ENCODE measurements around the gene COL23A1.

Gene COL23A1

GRCh38 chr5:178453224-178453623 is 137.0 kb downstream of the COL23A1 start:
- DNase-seq (ENCODE audit: extremely low read depth, low read depth), result no peak
- no peak overlapping the region for H3K4me3 ChIP-seq (replicated peaks; ENCODE audit: low read depth, low read length)
- TF ChIP-seq, protein P1, sequence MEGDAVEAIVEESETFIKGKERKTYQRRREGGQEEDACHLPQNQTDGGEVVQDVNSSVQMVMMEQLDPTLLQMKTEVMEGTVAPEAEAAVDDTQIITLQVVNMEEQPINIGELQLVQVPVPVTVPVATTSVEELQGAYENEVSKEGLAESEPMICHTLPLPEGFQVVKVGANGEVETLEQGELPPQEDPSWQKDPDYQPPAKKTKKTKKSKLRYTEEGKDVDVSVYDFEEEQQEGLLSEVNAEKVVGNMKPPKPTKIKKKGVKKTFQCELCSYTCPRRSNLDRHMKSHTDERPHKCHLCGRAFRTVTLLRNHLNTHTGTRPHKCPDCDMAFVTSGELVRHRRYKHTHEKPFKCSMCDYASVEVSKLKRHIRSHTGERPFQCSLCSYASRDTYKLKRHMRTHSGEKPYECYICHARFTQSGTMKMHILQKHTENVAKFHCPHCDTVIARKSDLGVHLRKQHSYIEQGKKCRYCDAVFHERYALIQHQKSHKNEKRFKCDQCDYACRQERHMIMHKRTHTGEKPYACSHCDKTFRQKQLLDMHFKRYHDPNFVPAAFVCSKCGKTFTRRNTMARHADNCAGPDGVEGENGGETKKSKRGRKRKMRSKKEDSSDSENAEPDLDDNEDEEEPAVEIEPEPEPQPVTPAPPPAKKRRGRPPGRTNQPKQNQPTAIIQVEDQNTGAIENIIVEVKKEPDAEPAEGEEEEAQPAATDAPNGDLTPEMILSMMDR (IDR thresholded peaks at IDR 0.05; ENCODE audit: low read depth, low read length, missing control alignments), result no peak

GRCh38 chr5:178450121-178451028 is 139.8 kb downstream of the COL23A1 start:
- no peak for DNase-seq (ENCODE audit: extremely low read depth, low read depth)
- TF ChIP-seq, protein P1 (IDR thresholded peaks at IDR 0.05; ENCODE audit: low read depth, low read length, missing control alignments), result no peak
- H3K4me3 ChIP-seq (replicated peaks; ENCODE audit: low read depth, low read length), result no peak overlapping the region

DNA sequence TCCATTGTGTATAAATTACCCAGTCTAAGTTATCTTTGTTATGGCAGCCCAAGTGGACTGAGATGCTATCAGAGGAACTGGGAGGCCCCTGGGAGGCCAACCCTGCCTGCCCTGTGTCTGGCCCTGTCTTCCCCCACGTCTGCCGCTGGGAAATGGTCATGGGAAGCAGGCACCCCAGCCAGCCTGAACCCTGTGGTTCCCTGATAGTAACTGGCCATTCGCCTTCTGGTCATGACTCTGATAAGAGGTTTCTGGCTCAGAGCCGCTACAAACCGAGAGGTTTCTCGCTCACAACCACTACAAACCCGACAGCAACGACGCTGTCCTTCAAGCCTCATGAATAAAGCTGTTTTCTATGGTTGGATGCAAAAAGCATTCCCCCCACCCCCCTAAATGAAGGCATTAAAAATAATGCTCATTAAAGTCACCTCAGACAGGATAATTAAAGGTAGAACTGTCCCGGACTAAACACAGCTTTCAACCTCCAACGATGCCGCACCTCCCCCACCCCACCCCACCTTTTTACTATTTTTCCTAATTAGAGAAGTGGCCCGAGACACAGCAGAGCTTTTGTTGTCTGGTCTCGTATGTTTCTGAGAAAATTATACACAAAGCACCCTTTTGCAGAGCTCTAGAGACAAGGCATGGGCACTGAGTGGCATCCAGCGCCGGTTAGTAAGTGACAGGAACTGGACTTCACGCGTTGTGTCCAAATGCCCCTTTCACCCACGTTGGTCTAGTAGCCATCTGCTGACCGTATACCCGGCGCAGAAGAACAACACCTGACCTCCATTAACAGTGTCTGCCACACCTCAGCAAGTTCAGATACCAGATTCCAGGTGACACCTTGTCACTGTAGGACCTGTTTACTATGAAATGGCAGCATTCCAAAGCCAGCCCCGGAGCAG is 140.8 kb downstream of the COL23A1 start:
- TF ChIP-seq, protein P1 (IDR thresholded peaks at IDR 0.05; ENCODE audit: low read depth, low read length, missing control alignments), result no peak
- no peak for DNase-seq (ENCODE audit: extremely low read depth, low read depth)
- H3K4me3 ChIP-seq (replicated peaks; ENCODE audit: low read depth, low read length), result no peak overlapping the region

GRCh38 chr5:178445534-178445933 is 144.7 kb downstream of the COL23A1 start:
- no peak overlapping the region for H3K4me3 ChIP-seq (replicated peaks; ENCODE audit: low read depth, low read length)
- no peak for DNase-seq (ENCODE audit: extremely low read depth, low read depth)
- TF ChIP-seq, protein P1 (IDR thresholded peaks at IDR 0.05; ENCODE audit: low read depth, low read length, missing control alignments), result no peak

GRCh38 chr5:178442405-178443257 is 147.6 kb downstream of the COL23A1 start:
- no peak overlapping the region for H3K4me3 ChIP-seq (replicated peaks; ENCODE audit: low read depth, low read length)
- DNase-seq (ENCODE audit: extremely low read depth, low read depth), result no peak
- TF ChIP-seq, protein P1 (IDR thresholded peaks at IDR 0.05; ENCODE audit: low read depth, low read length, missing control alignments), result no peak
